ENCODE measurements around the gene SLAMF1. TPM values are rescaled to one million over a fixed set of nuclear protein-coding genes. Genes with fewer than 3 reads are reported as not detected.

The SLAMF1 gene
- total and polyA plus RNA-seq, 12 donors, result 0.07 to 1.6 (median 0.26) TPM; not detected in 2

DNA sequence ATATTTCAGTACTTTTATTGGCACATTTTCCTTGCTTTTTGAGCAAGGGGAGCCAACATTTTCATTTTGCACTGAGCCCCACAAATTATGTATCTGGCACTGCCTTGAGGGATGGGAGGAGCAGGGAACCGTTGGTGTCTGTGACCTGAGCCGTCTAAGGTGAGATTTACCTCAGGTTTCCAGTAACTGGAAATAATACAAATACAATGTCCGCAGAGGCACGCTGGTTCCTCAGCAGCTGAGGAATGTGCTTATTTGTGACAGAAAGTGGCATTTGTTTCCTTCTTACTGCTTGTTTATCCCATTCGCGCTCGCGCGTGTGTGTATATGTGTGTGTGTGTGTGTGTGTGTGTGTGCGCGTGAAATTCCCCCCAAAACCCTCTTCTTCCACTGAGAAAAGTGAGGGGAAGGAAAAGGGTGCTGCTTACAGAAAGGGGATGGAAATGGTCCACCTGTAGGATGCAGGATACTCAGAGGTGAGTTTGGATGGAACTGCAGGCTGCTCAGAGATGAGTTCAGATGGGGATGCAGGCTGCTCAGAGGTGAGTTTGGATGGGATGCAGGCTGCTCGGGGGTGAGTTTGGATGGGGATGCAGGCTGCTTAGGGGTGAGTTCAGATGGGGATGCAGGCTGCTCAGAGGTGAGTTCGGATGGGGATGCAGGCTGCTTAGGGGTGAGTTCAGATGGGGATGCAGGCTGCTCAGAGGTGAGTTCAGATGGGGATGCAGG lies 30.2 kb upstream of the SLAMF1 start:
- TF ChIP-seq POLR2A (IDR thresholded peaks at IDR 0.05), result no peak
- TF ChIP-seq, protein P1, sequence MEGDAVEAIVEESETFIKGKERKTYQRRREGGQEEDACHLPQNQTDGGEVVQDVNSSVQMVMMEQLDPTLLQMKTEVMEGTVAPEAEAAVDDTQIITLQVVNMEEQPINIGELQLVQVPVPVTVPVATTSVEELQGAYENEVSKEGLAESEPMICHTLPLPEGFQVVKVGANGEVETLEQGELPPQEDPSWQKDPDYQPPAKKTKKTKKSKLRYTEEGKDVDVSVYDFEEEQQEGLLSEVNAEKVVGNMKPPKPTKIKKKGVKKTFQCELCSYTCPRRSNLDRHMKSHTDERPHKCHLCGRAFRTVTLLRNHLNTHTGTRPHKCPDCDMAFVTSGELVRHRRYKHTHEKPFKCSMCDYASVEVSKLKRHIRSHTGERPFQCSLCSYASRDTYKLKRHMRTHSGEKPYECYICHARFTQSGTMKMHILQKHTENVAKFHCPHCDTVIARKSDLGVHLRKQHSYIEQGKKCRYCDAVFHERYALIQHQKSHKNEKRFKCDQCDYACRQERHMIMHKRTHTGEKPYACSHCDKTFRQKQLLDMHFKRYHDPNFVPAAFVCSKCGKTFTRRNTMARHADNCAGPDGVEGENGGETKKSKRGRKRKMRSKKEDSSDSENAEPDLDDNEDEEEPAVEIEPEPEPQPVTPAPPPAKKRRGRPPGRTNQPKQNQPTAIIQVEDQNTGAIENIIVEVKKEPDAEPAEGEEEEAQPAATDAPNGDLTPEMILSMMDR (IDR thresholded peaks at IDR 0.05), result no peak
- DNase-seq, result no peak
- no peak overlapping the region for H3K4me3 ChIP-seq
- no peaks in the 10 kb centered on the region for H3K9me3 ChIP-seq (replicated peaks in 1 of 3)
- 69 to 76% (median 72%) methylated on average over 13 of the region's 13 CpGs for WGBS, 4 donors
- no peaks in the 10 kb centered on the region for H3K27me3 ChIP-seq
- intact Hi-C loops (cut with DNase I), result loop anchor here in 1 of 2 donors (10.0 kb wide), 2 partner anchors 62 to 278 kb away; partner anchors contain the start of gene ITLN2
- no peaks in the 10 kb centered on the region for H3K36me3 ChIP-seq (replicated peaks in 1 of 2)
- no peak overlapping the region for H3K27ac ChIP-seq
- no peaks in the 10 kb centered on the region for H3K4me1 ChIP-seq (replicated peaks in 1 of 2)

- no peaks in the 10 kb centered on the region for H3K36me3 ChIP-seq (replicated peaks in 1 of 2)
- no peaks in the 10 kb centered on the region for H3K9me3 ChIP-seq (replicated peaks in 1 of 3)
- no peaks in the 10 kb centered on the region for H3K27me3 ChIP-seq
- WGBS, 4 donors, result 29 to 38% (median 32%) methylated on average over 3 to 6 of the region's 6 CpGs
- DNase-seq, result peak; percentile 54 to 80 (median 70)
- no peak overlapping the region for H3K27ac ChIP-seq
- TF ChIP-seq, protein P1 (IDR thresholded peaks at IDR 0.05), result peak; percentile 43 to 71 (median 60)
- TF ChIP-seq POLR2A (IDR thresholded peaks at IDR 0.05), result no peak
- intact Hi-C loops (cut with DNase I), result loop anchor here in 1 of 2 donors (10.0 kb wide), 2 partner anchors 61 to 279 kb away; partner anchors contain the start of gene ITLN2
- no peak overlapping the region for H3K4me3 ChIP-seq
- H3K4me1 ChIP-seq (replicated peaks in 1 of 2), result no peaks in the 10 kb centered on the region
These were observed 29.0 kb upstream of the SLAMF1 start for GRCh38 chr1:160675641-160676410.

DNA sequence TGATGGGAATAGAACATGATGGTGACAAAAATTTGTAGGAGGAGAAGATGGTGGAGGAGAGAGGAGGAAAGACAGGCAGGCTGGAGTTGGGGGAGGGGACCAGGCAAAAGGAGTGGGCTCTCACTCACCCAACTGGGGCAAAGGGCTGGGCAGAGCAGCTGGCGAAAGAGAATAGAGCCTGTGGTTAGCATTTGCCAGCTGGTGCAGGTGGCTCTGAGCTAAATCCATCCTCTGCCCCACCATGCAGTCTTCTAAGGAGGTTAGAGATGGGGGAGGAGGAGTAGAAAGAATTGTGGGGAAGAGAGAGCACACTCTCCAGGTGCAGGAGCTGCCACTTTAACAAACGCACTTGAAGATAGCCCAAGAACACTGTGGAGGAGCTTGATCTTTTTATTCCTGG lies 27.6 kb upstream of the SLAMF1 start:
- no peaks in the 10 kb centered on the region for H3K9me3 ChIP-seq (replicated peaks in 1 of 3)
- H3K36me3 ChIP-seq (replicated peaks in 1 of 2), result no peaks in the 10 kb centered on the region
- no peak overlapping the region for H3K4me3 ChIP-seq
- no peak for DNase-seq
- 53 to 75% (median 55%) methylated on average over 2 of the region's 2 CpGs for WGBS, 4 donors
- H3K27me3 ChIP-seq, result no peaks in the 10 kb centered on the region
- intact Hi-C loops (cut with DNase I), result loop anchor here in 1 of 2 donors (10.0 kb wide), 2 partner anchors 60 to 280 kb away; partner anchors contain the start of gene ITLN2
- no peak for TF ChIP-seq POLR2A (IDR thresholded peaks at IDR 0.05)
- TF ChIP-seq, protein P1 (IDR thresholded peaks at IDR 0.05), result no peak
- no peak overlapping the region for H3K27ac ChIP-seq
- no peaks in the 10 kb centered on the region for H3K4me1 ChIP-seq (replicated peaks in 1 of 2)

Measured in adrenal gland (tissue), 12 donors.